Fibroblast of skin of back (primary cell): ENCODE measurements around the gene DUS3L. TPM values are rescaled to one million over a fixed set of nuclear protein-coding genes. Genes with fewer than 3 reads are reported as not detected.

Experiments used
- DNase-seq: peaks from one replicate; pipeline ENCODE4 v3.0.0-alpha.2; 2013
- polyA plus RNA-seq, 2 experiments: library from polyadenylated mRNA; unstranded; fragments of 120-200 nt; gene quantifications; one replicate each; pipeline ENCODE4 v1.2.1, GENCODE V29; 2013; ENCODE audit not compliant: insufficient read length in 2 of 2

Gene DUS3L, protein sequence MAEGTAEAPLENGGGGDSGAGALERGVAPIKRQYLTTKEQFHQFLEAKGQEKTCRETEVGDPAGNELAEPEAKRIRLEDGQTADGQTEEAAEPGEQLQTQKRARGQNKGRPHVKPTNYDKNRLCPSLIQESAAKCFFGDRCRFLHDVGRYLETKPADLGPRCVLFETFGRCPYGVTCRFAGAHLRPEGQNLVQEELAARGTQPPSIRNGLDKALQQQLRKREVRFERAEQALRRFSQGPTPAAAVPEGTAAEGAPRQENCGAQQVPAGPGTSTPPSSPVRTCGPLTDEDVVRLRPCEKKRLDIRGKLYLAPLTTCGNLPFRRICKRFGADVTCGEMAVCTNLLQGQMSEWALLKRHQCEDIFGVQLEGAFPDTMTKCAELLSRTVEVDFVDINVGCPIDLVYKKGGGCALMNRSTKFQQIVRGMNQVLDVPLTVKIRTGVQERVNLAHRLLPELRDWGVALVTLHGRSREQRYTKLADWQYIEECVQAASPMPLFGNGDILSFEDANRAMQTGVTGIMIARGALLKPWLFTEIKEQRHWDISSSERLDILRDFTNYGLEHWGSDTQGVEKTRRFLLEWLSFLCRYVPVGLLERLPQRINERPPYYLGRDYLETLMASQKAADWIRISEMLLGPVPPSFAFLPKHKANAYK
- 17.1 TPM for polyA plus RNA-seq (2013, experiment 1 of 2; ENCODE audit: insufficient read length)
- 9.4 TPM for polyA plus RNA-seq (2013, experiment 2 of 2; ENCODE audit: insufficient read length)

DNA sequence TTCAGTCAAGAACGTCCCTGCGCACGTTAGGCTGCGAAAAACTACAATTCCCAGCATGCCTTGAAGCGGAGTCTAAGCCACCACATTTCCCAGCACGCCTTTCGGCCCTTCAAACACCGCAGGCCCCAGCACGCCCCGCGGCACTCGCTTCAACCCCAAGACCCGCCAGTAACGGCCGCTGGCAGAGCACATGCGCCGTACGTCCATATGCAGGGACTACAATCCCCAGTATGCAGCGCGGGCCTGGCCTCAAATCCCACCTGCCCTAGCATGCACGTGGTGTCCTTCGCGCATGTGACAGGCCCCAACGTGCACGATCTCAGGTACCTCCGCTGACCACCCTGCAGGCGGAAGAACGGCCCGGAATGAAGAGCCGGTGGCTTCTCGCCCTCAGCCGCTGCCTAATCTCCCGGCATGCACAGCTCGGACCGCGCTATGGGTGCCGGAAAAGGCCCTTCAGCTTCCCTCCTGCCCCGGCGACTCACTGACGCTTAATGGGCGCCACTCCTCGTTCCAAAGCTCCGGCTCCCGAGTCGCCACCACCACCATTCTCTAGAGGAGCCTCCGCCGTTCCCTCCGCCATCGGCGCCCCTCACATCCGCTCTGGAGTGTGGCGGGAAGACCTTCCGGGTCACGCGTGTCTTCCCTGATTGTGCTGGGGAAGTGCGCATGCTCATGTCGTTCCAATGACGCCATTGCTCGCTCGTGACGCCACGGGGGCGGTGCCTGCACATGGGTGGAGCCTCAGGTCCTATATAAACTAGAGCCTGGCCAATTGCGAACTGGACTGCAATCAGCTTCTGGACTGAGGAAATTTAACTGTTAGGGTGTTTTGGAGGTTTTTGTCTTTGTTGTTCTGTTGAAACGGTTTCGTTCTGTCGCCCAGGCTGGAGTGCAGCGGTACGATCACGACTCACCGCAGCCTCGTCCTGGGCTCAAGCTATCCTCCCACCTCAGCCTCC lies at the start of gene DUS3L:
Gene DUS3L, minus strand, starts transcription at position 605 of the 962 bp plus-strand sequence. Its CDS starts 22 bp downstream, at position 583.
- peak; percentile 98 for DNase-seq

DNA sequence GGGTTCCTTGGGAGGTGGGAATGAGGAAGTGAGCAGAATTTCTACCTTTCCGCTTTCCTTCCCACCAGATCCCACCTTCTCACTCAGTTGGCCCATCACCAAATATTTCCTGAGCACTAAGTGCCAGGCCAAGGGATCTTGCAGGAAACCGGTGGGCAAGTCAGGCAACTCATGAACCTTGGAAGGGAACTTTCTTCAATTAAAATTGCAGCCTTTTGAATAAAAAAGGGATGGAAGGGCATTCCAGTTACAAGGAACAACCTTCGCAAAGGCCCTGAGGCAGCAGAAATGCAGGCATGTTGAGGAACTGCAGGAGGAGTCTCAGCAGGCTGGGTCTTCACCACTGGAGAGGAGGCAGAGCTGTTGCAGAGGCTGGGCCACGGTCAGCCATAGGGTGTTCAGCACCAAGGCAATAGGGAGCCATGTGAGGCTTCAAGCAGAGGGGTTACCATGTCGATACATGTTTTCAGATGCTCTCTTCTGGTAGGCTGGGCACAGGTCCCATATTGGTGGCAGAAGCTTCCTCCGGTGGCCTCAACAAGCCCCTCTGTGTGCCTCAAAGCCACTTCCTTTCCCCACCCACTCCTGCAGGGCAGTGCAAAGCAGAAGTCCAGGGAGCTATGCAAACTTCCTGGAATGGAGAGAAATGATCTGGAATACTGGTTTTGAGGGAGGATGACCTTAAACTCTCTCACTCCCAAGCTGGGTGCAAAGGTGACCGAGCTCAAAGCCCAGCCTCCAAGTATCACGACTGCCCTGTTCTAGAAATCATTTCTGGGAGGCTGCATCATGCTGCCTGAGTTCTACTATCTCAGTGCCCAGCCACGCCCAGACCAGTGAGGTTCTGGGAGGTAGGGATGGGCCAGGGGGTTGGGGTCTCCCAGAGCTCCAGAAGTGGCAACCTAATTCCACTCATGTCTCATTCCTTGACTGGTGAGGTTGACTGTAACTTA lies 48.4 kb upstream of the DUS3L start, which contains the start of gene FUT6:
Gene FUT6, minus strand, starts transcription at position 638 of the 953 bp plus-strand sequence. CDS start 7,135 bp downstream, outside the sequence.
- no peak for DNase-seq

- DNase-seq, result no peak
Observed at GRCh38 chr19:5838353-5839064, 47.5 kb upstream of the DUS3L start.

GRCh38 chr19:5837761-5838352 lies 46.9 kb upstream of the DUS3L start:
- DNase-seq, result no peak

- no peak for DNase-seq
Observed at GRCh38 chr19:5832527-5833216, 41.7 kb upstream of the DUS3L start.

- no peak for DNase-seq
Observed at GRCh38 chr19:5832061-5832460, 41.1 kb upstream of the DUS3L start.

- DNase-seq, result no peak
Observed at GRCh38 chr19:5831159-5831558, 40.2 kb upstream of the DUS3L start.

DNA sequence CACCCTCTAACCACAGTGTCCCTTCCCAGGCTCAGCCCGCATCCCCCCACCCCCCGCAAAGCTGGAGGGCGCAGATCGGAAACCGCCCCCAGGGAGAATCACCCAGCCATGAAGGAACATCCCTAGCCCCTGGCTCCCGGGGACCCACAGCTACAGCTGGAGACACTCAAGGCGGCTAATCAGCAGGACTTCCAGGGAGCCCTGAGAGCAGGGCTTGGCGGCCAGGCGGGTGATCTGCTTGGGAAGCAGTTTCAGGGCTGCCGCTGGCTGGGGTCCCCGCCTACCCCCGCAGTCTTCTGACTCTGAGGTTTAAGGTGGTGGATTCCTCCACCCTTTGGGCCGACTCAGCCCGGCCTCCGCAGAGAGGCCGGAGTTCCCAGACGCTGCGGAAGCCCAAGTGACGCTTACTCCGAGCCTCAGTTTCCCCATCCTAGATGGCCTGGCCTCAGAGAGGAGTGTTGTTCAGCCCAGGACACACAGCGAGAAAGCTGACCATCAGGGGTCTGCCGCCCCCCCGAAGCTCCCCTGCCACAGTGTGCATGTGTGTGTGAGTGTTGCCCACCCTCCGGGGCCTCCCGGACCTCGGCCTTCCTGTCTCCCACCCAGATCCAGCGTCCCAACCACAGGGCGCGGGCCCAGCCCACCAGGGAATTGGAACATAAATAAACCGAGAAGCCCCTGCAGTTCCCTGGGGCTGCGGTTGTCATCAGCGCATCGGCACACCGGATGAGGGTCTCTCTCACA lies 38.8 kb upstream of the DUS3L start:
- no peak for DNase-seq

DNA sequence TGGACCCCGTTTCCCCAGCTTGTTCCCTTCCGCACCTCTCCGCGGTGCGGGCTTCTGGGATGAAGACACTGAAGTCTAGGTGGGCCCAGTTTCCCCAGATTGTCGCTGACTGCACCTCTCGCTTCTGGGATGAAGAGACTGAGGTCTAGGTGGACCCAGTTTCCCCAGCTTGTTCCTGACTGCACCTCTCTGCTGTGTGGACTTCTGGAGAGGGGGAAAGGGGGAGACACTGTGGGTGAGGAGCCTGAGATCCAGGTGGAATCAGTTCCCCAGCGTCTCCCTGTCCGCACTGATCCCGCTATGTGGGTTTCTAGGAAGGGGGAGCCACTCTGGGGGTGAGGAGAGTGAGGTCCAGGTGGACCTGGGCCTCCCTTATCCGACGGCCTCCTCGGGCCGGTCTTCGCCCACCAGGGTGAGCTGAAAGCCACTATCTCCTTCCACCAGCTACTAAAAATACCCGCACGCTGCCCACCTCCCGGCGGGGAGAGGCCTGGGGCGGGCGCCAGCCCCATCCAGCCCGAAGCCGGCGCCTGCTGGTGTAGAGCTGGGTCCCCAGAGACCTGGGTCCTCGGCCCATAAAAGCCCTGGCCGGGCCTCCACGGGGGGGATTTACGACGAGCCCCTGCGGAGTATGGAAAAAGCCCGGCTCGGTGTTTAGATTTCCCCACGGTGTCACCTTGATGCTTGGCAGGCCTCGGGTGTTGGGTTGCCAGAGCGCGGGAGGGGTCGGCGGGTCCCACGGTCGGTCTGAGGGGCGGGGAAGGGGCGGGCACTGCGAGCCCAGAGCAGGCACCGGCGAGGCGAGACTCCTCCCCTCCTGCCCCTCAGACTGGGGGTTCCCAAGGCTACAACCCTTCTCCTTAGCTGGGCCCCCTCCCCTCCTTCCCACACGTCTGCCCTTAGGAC lies 38.0 kb upstream of the DUS3L start:
- no peak for DNase-seq

- peak; percentile 73 for DNase-seq
Observed at GRCh38 chr19:5827891-5828660, 37.1 kb upstream of the DUS3L start.

GRCh38 chr19:5827342-5827890 lies 36.5 kb upstream of the DUS3L start:
- DNase-seq, result no peak

DNA sequence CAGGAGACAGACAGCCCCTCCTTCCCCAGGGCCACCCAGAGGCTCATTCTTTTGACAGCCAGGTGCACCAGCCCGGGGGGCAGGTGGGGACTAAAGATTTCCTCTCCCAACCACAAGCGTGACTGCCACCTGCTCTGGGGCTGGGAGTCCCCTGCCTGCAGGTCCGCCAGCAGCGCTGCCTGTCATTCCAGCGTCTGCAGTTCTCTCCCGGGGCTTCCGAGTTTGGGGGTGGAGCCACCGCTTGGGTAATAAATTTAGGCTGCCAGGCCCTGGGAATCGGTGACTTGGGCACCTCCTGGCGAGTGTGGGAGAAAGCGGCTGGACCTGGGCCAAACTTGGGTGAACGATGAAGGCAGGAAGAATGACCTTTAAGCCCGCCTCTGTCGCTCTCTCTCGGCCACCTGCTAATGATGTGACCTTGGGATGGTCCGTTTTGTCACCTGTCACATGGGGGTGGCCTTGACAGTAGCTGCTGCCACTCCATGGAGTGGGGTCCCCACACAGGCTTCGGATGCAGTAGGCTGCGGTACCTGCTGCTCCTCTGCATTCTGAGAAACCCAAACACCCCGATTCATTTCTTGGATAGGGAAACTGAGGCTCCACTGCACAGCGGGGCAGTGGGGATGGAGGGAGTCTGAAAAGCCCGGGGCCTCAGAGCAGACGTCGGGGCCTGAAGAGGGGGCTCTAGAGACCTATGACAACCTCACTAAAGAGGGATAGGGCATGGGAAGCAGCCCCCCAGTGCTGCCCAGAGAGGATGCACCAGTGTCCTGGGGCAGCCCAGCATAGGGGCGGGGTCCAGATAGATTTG lies 35.8 kb upstream of the DUS3L start:
- DNase-seq, result peak; percentile 20

GRCh38 chr19:5825178-5825577 lies 34.2 kb upstream of the DUS3L start:
- no peak for DNase-seq

GRCh38 chr19:5824751-5825150 lies 33.8 kb upstream of the DUS3L start:
- no peak for DNase-seq

DNA sequence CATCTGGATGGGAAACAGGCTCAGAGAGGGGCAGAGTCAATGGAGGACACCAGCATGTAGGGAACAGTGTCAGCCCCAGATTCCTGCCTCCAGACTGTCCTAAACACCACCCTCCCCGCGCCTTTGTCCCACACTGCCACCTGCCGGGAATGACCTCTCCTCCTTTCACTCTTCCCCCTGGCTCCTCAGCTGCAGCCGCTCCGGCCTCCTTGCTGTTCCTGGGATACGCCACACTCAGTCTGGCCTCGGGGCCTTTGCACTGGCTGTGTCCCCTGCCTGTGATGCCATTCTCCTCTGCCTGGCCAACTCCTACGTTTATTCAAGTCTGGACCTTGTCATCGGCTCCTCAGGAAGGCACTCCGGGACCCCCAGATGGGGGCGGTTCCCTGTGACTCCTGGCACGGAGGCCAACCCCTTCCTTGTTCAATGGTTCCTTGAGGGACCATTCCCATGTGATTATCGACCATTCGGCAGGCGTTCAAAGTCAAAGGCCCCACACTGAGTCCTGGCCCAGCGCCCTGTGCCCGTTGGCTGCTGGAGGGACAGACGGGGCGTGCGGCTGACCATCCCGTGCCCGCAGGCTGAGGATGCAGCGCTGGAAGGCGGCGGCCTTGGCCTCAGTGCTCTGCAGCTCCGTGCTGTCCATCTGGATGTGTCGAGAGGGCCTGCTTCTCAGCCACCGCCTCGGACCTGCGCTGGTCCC lies 32.8 kb upstream of the DUS3L start:
- no peak for DNase-seq
